ENCODE measurements around the gene NINJ2.

DNA sequence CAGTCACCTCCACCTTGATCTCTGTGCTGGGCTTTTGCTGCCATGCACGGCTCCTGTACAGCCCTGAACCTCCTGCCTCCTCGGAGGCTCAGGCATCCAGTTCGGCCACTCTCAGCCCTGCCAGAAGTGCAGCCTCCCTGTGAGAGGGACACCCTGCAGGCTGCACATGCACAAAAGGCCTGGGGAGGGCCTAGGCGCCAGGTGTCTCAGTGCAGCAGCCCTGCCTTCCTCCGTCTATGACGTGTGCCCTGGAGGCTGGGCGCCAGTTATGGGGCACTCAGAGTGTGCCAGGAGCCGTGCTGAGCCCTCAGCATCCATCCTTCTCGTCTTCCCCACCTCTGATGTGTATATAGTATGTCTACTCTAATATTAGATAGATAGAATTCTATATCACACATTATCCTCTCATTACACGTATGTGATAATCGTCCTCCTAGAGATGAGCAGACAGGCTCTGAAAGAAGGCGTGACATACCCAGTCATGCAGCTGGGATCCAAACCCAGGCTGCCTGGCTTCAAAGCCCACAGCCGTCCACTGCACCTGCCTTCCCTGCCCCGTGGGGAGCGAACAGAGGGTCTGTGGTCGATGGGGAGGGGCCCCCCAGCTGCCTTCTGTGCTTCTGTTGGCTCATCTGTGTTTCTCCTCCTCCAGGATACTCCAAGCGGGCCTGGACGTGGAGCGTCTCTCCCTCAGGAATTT lies 102.4 kb downstream of the NINJ2 start:
- TF ChIP-seq CTCF (IDR thresholded peaks at IDR 0.05; ENCODE audit: low read depth, low read length) (no peak), POLR2A (IDR thresholded peaks at IDR 0.05; ENCODE audit: extremely low read depth, insufficient read length) (no peak)
